Measurements from ENCODE around the gene POLG. TPM values are rescaled to one million over a fixed set of nuclear protein-coding genes. Genes with fewer than 3 reads are reported as not detected.

POLG gene
- total RNA-seq, 2 experiments from 2014 or later = 80.2 to 93.7 TPM

DNA sequence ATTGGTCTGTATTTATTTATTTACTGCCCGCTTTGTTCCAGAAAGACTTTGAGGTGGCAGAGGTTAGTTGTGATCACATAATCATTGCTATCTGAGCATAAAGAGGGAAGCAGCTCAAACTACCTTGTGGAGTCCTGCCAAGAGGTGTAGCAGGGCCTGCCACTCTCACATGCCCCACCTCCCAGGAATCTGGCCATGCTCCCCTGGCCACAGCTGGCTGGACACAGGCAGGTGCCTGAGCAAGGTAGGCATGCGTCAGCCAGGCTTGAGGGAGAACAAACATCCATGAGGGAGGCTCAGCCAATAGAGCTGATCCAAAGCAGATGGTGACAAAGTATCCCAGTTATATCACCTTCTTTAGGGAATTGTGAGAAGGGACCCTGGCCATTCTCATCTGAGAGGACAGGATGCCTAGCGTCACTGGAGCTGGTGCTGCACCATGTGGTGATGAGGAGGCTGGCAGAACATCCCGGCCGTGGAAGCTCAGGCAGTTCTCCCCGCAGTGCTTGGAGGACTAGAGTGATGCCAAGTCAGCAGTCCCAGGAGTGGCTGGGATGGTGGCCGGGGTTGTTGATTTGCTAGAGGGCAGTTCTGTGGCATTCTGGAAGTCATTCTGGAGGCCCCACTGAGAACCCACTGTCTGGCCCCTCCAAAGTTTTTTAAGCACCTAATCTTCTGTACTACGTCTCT, 6.8 kb upstream of the POLG start:
- no peaks in the 10 kb centered on the region for H4K20me1 ChIP-seq (ENCODE audit: insufficient read depth, low read length)
- H3K79me2 ChIP-seq (ENCODE audit: insufficient read depth, low read depth, low read length) = no peaks in the 10 kb centered on the region
- ChIA-PET POLR2A (no interaction called here), CTCF (ENCODE audit: unreplicated experiment) (no interaction called here)
- no peak for DNase-seq (ENCODE audit: low spot score)
- H3K4me2 ChIP-seq (ENCODE audit: low read length) = no peak overlapping the region
- H2AFZ ChIP-seq (ENCODE audit: low read length) = no peak overlapping the region
- peaks cover 5% of the 10 kb centered on the region for H3K4me1 ChIP-seq (ENCODE audit: insufficient read depth, low read length, poor library complexity, severe bottlenecking)
- TF ChIP-seq, protein P1, sequence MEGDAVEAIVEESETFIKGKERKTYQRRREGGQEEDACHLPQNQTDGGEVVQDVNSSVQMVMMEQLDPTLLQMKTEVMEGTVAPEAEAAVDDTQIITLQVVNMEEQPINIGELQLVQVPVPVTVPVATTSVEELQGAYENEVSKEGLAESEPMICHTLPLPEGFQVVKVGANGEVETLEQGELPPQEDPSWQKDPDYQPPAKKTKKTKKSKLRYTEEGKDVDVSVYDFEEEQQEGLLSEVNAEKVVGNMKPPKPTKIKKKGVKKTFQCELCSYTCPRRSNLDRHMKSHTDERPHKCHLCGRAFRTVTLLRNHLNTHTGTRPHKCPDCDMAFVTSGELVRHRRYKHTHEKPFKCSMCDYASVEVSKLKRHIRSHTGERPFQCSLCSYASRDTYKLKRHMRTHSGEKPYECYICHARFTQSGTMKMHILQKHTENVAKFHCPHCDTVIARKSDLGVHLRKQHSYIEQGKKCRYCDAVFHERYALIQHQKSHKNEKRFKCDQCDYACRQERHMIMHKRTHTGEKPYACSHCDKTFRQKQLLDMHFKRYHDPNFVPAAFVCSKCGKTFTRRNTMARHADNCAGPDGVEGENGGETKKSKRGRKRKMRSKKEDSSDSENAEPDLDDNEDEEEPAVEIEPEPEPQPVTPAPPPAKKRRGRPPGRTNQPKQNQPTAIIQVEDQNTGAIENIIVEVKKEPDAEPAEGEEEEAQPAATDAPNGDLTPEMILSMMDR (conservative IDR thresholded peaks at IDR 0.05; ENCODE audit: low read length) = no peak
- no peak for TF ChIP-seq EZH2phosphoT487 (IDR thresholded peaks at IDR 0.05; ENCODE audit: borderline replicate concordance, low read depth, low read length)
- H3K9me3 ChIP-seq (ENCODE audit: low read length) = no peaks in the 10 kb centered on the region
- no TSS peak for BruUV-seq (replicated peaks)
- intact Hi-C loops (cut with micrococcal nuclease; ENCODE audit: unreplicated experiment) = no loop called here
- H3K27ac ChIP-seq (ENCODE audit: low read depth, low read length, poor library complexity, severe bottlenecking) = no peak overlapping the region
- H3K4me3 ChIP-seq (ENCODE audit: low read depth, low read length, poor library complexity, severe bottlenecking) = no peak overlapping the region
- H3K36me3 ChIP-seq (ENCODE audit: insufficient read depth, low read length) = no peaks in the 10 kb centered on the region
- H3K9me2 ChIP-seq (ENCODE audit: insufficient read depth, low read length) = no peaks in the 10 kb centered on the region

DNA sequence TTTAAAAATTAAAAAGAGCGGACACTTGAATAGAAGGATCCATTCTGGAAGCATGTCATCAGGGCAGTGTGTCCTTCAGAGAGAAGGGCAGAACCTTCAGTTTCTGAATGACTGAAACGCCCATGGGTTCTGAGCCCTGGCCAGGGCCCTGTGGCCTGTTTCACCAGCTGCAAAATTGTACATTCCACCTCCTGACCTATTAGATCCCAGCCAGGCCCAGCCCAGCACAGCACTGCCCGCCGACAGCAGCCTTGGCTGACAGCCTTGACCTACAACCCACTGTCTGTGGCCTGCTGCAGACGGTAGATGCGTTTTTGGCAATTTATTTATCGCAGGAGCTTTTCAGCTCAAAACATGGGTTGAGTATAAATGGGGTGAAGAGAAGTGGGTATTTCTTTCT, 5.9 kb upstream of the POLG start:
- intact Hi-C loops (cut with micrococcal nuclease; ENCODE audit: unreplicated experiment) = no loop called here
- POLR2A ChIA-PET = no interaction called here

DNA sequence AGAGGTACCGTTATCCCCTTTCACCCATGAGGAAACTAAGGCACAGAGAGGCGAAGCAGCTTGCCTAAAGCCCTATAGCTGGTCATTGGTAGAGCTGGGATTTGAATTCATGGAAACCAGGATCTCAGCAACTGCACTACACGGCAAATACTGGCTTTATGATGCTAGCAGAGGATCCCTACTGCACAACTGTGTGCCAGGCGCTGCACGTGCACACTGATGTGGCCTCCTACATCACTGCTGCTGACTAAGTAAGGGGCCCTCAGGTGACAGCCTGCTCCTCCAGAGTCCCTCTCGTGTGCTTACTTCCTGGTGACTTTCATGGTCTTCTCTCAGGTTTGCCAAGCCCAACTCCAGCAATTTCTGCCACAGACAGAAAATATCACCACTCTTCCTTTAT, 3.4 kb upstream of the POLG start:
- 0 out of 2 replicates have a peak overlapping the region, but pooled peaks have one; percentile 34 for H2AFZ ChIP-seq (ENCODE audit: low read length)
- H3K9me3 ChIP-seq (ENCODE audit: low read length) = no peaks in the 10 kb centered on the region
- H3K36me3 ChIP-seq (ENCODE audit: insufficient read depth, low read length) = peaks cover 4% of the 10 kb centered on the region
- TF ChIP-seq, protein P1 (conservative IDR thresholded peaks at IDR 0.05; ENCODE audit: low read length) = no peak
- no peak for TF ChIP-seq EZH2phosphoT487 (IDR thresholded peaks at IDR 0.05; ENCODE audit: borderline replicate concordance, low read depth, low read length)
- no TSS peak for BruUV-seq (replicated peaks)
- peaks cover 12% of the 10 kb centered on the region for H3K79me2 ChIP-seq (ENCODE audit: insufficient read depth, low read depth, low read length)
- H3K4me1 ChIP-seq (ENCODE audit: insufficient read depth, low read length, poor library complexity, severe bottlenecking) = peaks cover 22% of the 10 kb centered on the region
- H3K9me2 ChIP-seq (ENCODE audit: insufficient read depth, low read length) = no peaks in the 10 kb centered on the region
- H3K27ac ChIP-seq (ENCODE audit: low read depth, low read length, poor library complexity, severe bottlenecking) = no peak overlapping the region
- DNase-seq (ENCODE audit: low spot score) = no peak
- H3K4me2 ChIP-seq (ENCODE audit: low read length) = no peak overlapping the region
- POLR2A ChIA-PET = no interaction called here
- intact Hi-C loops (cut with micrococcal nuclease; ENCODE audit: unreplicated experiment) = no loop called here
- no peak overlapping the region for H3K4me3 ChIP-seq (ENCODE audit: low read depth, low read length, poor library complexity, severe bottlenecking)
- CTCF ChIA-PET (ENCODE audit: unreplicated experiment) = interaction anchor here (1.2 kb wide), 1 partner anchor 21 kb away, joined by 4 read pairs; no protein-coding TSS in a partner anchor
- H4K20me1 ChIP-seq (ENCODE audit: insufficient read depth, low read length) = no peaks in the 10 kb centered on the region

More for the DNA sequence above, 5.9 kb upstream of the POLG start:
- Histone ChIP-seq H3K9me2 (ENCODE audit: insufficient read depth, low read length) (no peaks in the 10 kb centered on the region), H3K4me2 (ENCODE audit: low read length) (no peak overlapping the region), H3K4me1 (ENCODE audit: insufficient read depth, low read length, poor library complexity, severe bottlenecking) (peaks cover 13% of the 10 kb centered on the region), H3K79me2 (ENCODE audit: insufficient read depth, low read depth, low read length) (no peaks in the 10 kb centered on the region), H3K27ac (ENCODE audit: low read depth, low read length, poor library complexity, severe bottlenecking) (no peak overlapping the region), H2AFZ (ENCODE audit: low read length) (no peak overlapping the region), H3K9me3 (ENCODE audit: low read length) (no peaks in the 10 kb centered on the region), H4K20me1 (ENCODE audit: insufficient read depth, low read length) (no peaks in the 10 kb centered on the region), H3K4me3 (ENCODE audit: low read depth, low read length, poor library complexity, severe bottlenecking) (no peak overlapping the region), H3K36me3 (ENCODE audit: insufficient read depth, low read length) (no peaks in the 10 kb centered on the region)
- DNase-seq (ENCODE audit: low spot score) = no peak
- BruUV-seq (replicated peaks) = no TSS peak
- TF ChIP-seq, protein P1 (conservative IDR thresholded peaks at IDR 0.05; ENCODE audit: low read length) = no peak
- no peak for TF ChIP-seq EZH2phosphoT487 (IDR thresholded peaks at IDR 0.05; ENCODE audit: borderline replicate concordance, low read depth, low read length)
- CTCF ChIA-PET (ENCODE audit: unreplicated experiment) = no interaction called here

Data from OCI-LY7 (cell line).